Cardiac muscle cell (in vitro differentiated cells and primary cell): ENCODE results near the gene AIMP1. TPM values are rescaled to one million over a fixed set of nuclear protein-coding genes. Genes with fewer than 3 reads are reported as not detected.

ENCODE experiments used
- DNase-seq, 2 donors: peaks; one replicate each; pipeline versions ENCODE4 v3.0.0 to v3.0.0-alpha.2; 2010 to 2017; ENCODE audit warnings: low read depth in 1 of 2, low spot score in 1 of 2
- H3K27ac ChIP-seq: fragments of 200-600 bp; sonication (generic); 2 replicates; pipeline ENCODE4 v1.5.1; 2016
- H3K27me3 ChIP-seq: fragments of 200-600 bp; sonication (generic); 2 replicates; pipeline ENCODE4 v1.6.0; 2016; ENCODE audit warnings: control low read depth
- H3K36me3 ChIP-seq: fragments of 200-600 bp; sonication (generic); 2 replicates; pipeline ENCODE4 v1.5.1; 2016; ENCODE audit warnings: control low read depth
- H3K4me1 ChIP-seq: fragments of 200-600 bp; sonication (generic); 2 replicates; pipeline ENCODE4 v1.8.1; 2017; ENCODE audit warnings: low read depth, mild to moderate bottlenecking, mixed run types
- H3K4me3 ChIP-seq: fragments of 200-600 bp; sonication (generic); 2 replicates; pipeline ENCODE4 v1.5.1; 2016; ENCODE audit warnings: mild to moderate bottlenecking
- H3K9me3 ChIP-seq: fragments of 200-600 bp; sonication (generic); 2 replicates; pipeline ENCODE4 v1.5.1; 2017; ENCODE audit warnings: low read depth, mild to moderate bottlenecking, control low read depth
- polyA plus RNA-seq: library from polyadenylated mRNA; unstranded; fragments of >200 nt; fragmentation: Nextera tagmentation; extraction: Ambion mirVana; gene quantifications from 2 replicates; pipeline ENCODE4 v1.2.1, GENCODE V29; 2016
- total RNA-seq: library from RNA; depleted of rRNA; stranded (reverse); fragments of >200 nt; gene quantifications from 2 replicates; pipeline ENCODE4 v1.2.3, GENCODE V29; 2016
- TF ChIP-seq, protein P1 (sequence below): IDR thresholded peaks from 2 replicates; pipeline ENCODE4 v1.5.1; 2012; ENCODE audit warnings: low read depth, mild to moderate bottlenecking, low read length

The AIMP1 gene
- total and polyA plus RNA-seq, 2 experiments from 2014 or later: 19.7 to 49.1 TPM

DNA sequence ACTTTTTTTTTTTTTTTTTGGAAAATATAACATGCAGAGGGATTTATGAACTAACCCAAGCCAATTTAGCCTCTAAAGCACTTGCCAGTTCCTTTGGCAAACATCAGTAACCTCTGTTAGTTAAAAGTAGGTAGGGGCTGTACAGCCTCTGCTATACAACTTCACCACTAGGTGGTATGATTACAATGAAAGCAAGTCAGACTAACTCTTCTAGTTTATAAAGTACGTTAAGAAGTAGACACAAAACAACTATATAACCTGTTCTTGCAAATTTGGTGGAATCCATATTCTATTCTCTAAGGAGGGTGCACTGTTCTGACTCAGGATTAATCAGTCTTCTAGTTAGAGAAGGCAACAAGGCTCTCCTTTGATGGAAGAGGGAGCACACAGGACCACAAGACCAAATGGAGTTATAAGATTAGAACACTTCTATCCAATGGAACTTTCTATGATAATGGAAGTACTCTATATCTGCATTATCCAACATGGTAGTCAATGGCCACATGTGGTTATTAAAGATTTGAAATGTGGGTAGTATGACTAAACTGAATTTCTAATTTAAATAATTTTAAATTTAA is 12.8 kb downstream of the AIMP1 start:
- TF ChIP-seq, protein P1, sequence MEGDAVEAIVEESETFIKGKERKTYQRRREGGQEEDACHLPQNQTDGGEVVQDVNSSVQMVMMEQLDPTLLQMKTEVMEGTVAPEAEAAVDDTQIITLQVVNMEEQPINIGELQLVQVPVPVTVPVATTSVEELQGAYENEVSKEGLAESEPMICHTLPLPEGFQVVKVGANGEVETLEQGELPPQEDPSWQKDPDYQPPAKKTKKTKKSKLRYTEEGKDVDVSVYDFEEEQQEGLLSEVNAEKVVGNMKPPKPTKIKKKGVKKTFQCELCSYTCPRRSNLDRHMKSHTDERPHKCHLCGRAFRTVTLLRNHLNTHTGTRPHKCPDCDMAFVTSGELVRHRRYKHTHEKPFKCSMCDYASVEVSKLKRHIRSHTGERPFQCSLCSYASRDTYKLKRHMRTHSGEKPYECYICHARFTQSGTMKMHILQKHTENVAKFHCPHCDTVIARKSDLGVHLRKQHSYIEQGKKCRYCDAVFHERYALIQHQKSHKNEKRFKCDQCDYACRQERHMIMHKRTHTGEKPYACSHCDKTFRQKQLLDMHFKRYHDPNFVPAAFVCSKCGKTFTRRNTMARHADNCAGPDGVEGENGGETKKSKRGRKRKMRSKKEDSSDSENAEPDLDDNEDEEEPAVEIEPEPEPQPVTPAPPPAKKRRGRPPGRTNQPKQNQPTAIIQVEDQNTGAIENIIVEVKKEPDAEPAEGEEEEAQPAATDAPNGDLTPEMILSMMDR: peak; percentile 77
- H3K27me3 ChIP-seq: no peaks in the 10 kb centered on the region
- DNase-seq: peak; percentile 46 to 61
- no peak overlapping the region for H3K27ac ChIP-seq
- H3K4me1 ChIP-seq: no peaks in the 10 kb centered on the region
- no peak overlapping the region for H3K4me3 ChIP-seq
- peaks cover 41% of the 10 kb centered on the region for H3K36me3 ChIP-seq
- no peaks in the 10 kb centered on the region for H3K9me3 ChIP-seq

DNA sequence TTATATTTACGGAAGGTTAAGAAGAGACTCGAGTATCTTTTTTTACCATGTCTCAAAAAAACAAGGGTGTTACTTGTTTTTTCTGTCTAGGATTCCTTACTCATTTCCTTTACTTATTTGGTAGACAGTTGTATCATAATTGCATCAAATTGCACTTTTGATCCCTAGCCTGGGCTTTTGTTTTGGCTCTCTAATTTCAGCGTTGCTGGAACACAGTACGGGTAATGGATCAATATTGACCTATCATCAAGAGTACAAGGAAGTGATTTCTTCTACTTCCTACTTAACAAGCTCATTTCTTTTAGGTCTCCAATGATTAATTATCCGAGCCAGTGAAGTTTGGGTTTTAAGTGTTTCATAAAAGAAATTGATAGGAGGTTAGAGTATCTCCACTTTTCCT is 16.8 kb downstream of the AIMP1 start:
- TF ChIP-seq, protein P1: no peak
- no peaks in the 10 kb centered on the region for H3K4me1 ChIP-seq
- DNase-seq: no peak
- H3K27me3 ChIP-seq: no peaks in the 10 kb centered on the region
- H3K27ac ChIP-seq: no peak overlapping the region
- no peaks in the 10 kb centered on the region for H3K9me3 ChIP-seq
- peaks cover 42% of the 10 kb centered on the region for H3K36me3 ChIP-seq
- no peak overlapping the region for H3K4me3 ChIP-seq

DNA sequence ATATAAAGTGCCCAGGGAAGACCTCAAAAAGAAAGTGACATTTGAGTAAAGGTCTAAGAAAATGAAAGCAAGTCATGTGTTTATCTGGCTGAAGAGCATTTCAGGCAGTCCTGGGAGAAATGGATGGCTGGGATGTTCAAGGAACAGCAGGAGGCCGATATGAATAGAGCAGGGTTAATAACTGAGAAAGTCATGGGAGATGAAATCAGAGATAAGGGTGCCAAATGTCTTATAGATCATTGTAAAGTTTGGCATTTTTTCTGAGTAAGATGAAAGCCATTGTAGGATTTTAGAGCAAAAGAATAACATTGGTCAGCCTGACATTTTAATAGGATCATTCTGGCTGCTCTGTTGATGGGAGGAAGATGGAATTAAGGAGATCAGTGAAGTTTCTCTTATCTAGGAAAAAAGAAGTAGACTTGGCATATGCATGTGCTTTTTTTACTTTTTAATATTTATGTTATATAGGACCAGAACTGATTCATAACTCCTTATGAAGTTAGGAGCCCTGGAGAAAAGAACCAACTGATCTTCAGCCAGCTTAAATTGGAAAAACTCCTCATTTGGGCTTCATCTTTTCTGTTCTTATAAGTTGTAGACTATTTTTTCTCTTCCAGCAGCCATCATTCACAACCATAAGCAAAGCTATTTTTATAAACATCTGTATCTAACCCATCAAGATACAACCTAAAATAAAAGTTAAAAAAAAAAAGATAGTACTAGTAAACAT is 18.6 kb downstream of the AIMP1 start:
- Histone ChIP-seq H3K4me1 (no peaks in the 10 kb centered on the region), H3K4me3 (no peak overlapping the region), H3K27me3 (no peaks in the 10 kb centered on the region), H3K9me3 (no peaks in the 10 kb centered on the region), H3K36me3 (peaks cover 42% of the 10 kb centered on the region), H3K27ac (no peak overlapping the region)
- no peak for DNase-seq
- TF ChIP-seq, protein P1: no peak

DNA sequence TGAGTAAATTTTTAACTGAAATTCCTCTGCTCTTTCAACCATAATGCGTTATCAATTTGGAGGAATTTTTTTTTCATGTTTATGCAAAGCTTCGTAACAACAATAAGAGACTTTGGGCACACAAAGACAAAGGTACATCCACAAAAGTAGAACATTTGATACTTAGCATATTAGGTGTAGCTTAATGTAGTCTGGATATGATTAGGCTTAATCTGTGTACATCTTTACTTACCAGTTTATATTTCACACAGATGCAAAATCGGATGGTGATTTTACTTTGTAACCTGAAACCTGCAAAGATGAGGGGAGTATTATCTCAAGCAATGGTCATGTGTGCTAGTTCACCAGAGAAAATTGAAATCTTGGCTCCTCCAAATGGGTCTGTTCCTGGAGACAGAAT is 20.3 kb downstream of the AIMP1 start:
- Histone ChIP-seq H3K27me3 (no peaks in the 10 kb centered on the region), H3K36me3 (peaks cover 32% of the 10 kb centered on the region), H3K4me3 (no peak overlapping the region), H3K27ac (no peak overlapping the region), H3K9me3 (no peaks in the 10 kb centered on the region), H3K4me1 (no peaks in the 10 kb centered on the region)
- DNase-seq: no peak
- TF ChIP-seq, protein P1: no peak

DNA sequence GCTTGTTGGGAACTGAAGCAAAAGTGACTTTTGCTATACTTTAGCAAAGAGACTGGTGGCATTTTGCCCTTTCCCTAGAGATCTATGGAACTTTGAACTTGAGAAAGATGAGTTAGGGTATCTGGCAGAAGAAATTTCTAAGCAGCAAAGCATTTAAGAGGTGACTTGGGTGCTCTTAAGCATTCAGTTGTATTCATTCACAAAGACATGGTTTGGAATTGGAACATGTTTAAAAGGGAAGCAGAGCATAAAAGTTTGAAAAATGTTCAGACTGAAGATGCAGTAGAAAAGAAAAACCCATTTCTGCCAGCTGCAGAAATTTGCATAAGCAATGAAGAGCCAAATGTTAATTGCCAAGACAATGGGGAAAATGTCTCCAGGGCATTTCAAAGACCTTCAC is 21.6 kb downstream of the AIMP1 start:
- H3K4me3 ChIP-seq: no peak overlapping the region
- no peaks in the 10 kb centered on the region for H3K9me3 ChIP-seq
- H3K4me1 ChIP-seq: no peaks in the 10 kb centered on the region
- no peak for DNase-seq
- H3K36me3 ChIP-seq: peaks cover 23% of the 10 kb centered on the region
- H3K27ac ChIP-seq: no peak overlapping the region
- no peaks in the 10 kb centered on the region for H3K27me3 ChIP-seq
- TF ChIP-seq, protein P1: no peak
